ENCODE data around the gene TP53I11.

The TP53I11 gene

GRCh38 chr11:44934735-44935250 is 15.9 kb downstream of the TP53I11 start:
- peaks cover 0 to 3% (median 0%) of the 10 kb centered on the region in 5 donors for H3K27me3 ChIP-seq (ENCODE audit: control insufficient read depth in 5 of 5, insufficient read depth in 4 of 5, low read length in 5 of 5)
- H3K4me3 ChIP-seq (ENCODE audit: low read depth in 1 of 5, low read length in 5 of 5), result no peak overlapping the region
- no peak overlapping the region for H3K9ac ChIP-seq (ENCODE audit: low read length in 5 of 5)
- no peaks in the 10 kb centered on the region for H3K9me3 ChIP-seq (ENCODE audit: control insufficient read depth in 5 of 5, low read length in 5 of 5)
- H3K27ac ChIP-seq (ENCODE audit: low read depth, low read length), result no peak overlapping the region
- peaks cover 0 to 51% (median 27%) of the 10 kb centered on the region in 5 donors for H3K36me3 ChIP-seq (ENCODE audit: control insufficient read depth in 5 of 5, insufficient read depth in 5 of 5, low read length in 5 of 5)
- H3K4me1 ChIP-seq (ENCODE audit: control insufficient read depth in 5 of 5, insufficient read depth in 5 of 5, low read length in 5 of 5), result peaks cover 0 to 19% (median 11%) of the 10 kb centered on the region in 5 donors

- Histone ChIP-seq H3K27ac (ENCODE audit: low read depth, low read length) (no peak overlapping the region), H3K27me3 (ENCODE audit: control insufficient read depth in 5 of 5, insufficient read depth in 4 of 5, low read length in 5 of 5) (peaks cover 0 to 3% (median 0%) of the 10 kb centered on the region in 5 donors), H3K36me3 (ENCODE audit: control insufficient read depth in 5 of 5, insufficient read depth in 5 of 5, low read length in 5 of 5) (peaks cover 0 to 56% (median 30%) of the 10 kb centered on the region in 5 donors), H3K4me1 (ENCODE audit: control insufficient read depth in 5 of 5, insufficient read depth in 5 of 5, low read length in 5 of 5) (peaks cover 0 to 12% (median 6%) of the 10 kb centered on the region in 5 donors), H3K9ac (ENCODE audit: low read length in 5 of 5) (no peak overlapping the region), H3K9me3 (ENCODE audit: control insufficient read depth in 5 of 5, low read length in 5 of 5) (no peaks in the 10 kb centered on the region), H3K4me3 (ENCODE audit: low read depth in 1 of 5, low read length in 5 of 5) (no peak overlapping the region)
Measured at GRCh38 chr11:44934110-44934509, 16.6 kb downstream of the TP53I11 start.

GRCh38 chr11:44931466-44931865 is 19.2 kb downstream of the TP53I11 start:
- Histone ChIP-seq H3K27ac (ENCODE audit: low read depth, low read length) (no peak overlapping the region), H3K4me1 (ENCODE audit: control insufficient read depth in 5 of 5, insufficient read depth in 5 of 5, low read length in 5 of 5) (peaks cover 0 to 10% (median 0%) of the 10 kb centered on the region in 5 donors), H3K9ac (ENCODE audit: low read length in 5 of 5) (no peak overlapping the region), H3K27me3 (ENCODE audit: control insufficient read depth in 5 of 5, insufficient read depth in 4 of 5, low read length in 5 of 5) (peaks cover 0 to 3% (median 0%) of the 10 kb centered on the region in 5 donors), H3K9me3 (ENCODE audit: control insufficient read depth in 5 of 5, low read length in 5 of 5) (no peaks in the 10 kb centered on the region), H3K4me3 (ENCODE audit: low read depth in 1 of 5, low read length in 5 of 5) (no peak overlapping the region), H3K36me3 (ENCODE audit: control insufficient read depth in 5 of 5, insufficient read depth in 5 of 5, low read length in 5 of 5) (peaks cover 0 to 42% (median 23%) of the 10 kb centered on the region in 5 donors)

GRCh38 chr11:44930588-44931302 is 19.9 kb downstream of the TP53I11 start:
- Histone ChIP-seq H3K9ac (ENCODE audit: low read length in 5 of 5) (no peak overlapping the region), H3K4me1 (ENCODE audit: control insufficient read depth in 5 of 5, insufficient read depth in 5 of 5, low read length in 5 of 5) (peaks cover 2 to 17% (median 5%) of the 10 kb centered on the region in 5 donors), H3K36me3 (ENCODE audit: control insufficient read depth in 5 of 5, insufficient read depth in 5 of 5, low read length in 5 of 5) (peaks cover 0 to 40% (median 19%) of the 10 kb centered on the region in 5 donors), H3K9me3 (ENCODE audit: control insufficient read depth in 5 of 5, low read length in 5 of 5) (no peaks in the 10 kb centered on the region), H3K27ac (ENCODE audit: low read depth, low read length) (no peak overlapping the region), H3K27me3 (ENCODE audit: control insufficient read depth in 5 of 5, insufficient read depth in 4 of 5, low read length in 5 of 5) (peaks cover 0 to 3% (median 0%) of the 10 kb centered on the region in 5 donors), H3K4me3 (ENCODE audit: low read depth in 1 of 5, low read length in 5 of 5) (no peak overlapping the region)

- Histone ChIP-seq H3K36me3 (ENCODE audit: control insufficient read depth in 5 of 5, insufficient read depth in 5 of 5, low read length in 5 of 5) (peaks cover 0 to 27% (median 6%) of the 10 kb centered on the region in 5 donors), H3K4me3 (ENCODE audit: low read depth in 1 of 5, low read length in 5 of 5) (no peak overlapping the region), H3K9me3 (ENCODE audit: control insufficient read depth in 5 of 5, low read length in 5 of 5) (no peaks in the 10 kb centered on the region), H3K9ac (ENCODE audit: low read length in 5 of 5) (no peak overlapping the region), H3K4me1 (ENCODE audit: control insufficient read depth in 5 of 5, insufficient read depth in 5 of 5, low read length in 5 of 5) (peaks cover 2 to 25% (median 6%) of the 10 kb centered on the region in 5 donors), H3K27me3 (ENCODE audit: control insufficient read depth in 5 of 5, insufficient read depth in 4 of 5, low read length in 5 of 5) (peaks cover 0 to 3% (median 0%) of the 10 kb centered on the region in 5 donors), H3K27ac (ENCODE audit: low read depth, low read length) (no peak overlapping the region)
Measured at GRCh38 chr11:44928816-44929215, 21.9 kb downstream of the TP53I11 start.

DNA sequence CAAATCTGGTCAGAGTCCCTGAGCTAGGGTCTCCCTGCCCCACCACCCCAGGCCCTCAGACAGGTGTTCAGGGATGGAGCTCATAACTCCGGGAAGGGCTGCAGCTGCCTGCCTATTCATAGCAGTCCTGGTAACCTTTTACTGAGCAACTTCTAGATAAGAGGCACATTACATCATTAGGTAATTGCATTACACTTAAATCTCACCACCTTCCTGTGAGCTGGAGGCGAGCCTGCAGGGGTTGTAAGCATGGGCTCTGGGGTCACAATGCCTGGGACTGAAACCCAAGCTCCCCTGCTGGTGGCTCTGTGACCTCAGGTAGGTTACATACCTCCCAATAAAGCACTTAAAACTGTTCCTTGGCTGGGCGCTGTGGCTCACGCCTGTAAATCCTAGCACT is 22.5 kb downstream of the TP53I11 start:
- Histone ChIP-seq H3K4me1 (ENCODE audit: control insufficient read depth in 5 of 5, insufficient read depth in 5 of 5, low read length in 5 of 5) (peaks cover 2 to 25% (median 6%) of the 10 kb centered on the region in 5 donors), H3K36me3 (ENCODE audit: control insufficient read depth in 5 of 5, insufficient read depth in 5 of 5, low read length in 5 of 5) (peaks cover 0 to 22% (median 6%) of the 10 kb centered on the region in 5 donors), H3K27me3 (ENCODE audit: control insufficient read depth in 5 of 5, insufficient read depth in 4 of 5, low read length in 5 of 5) (peaks cover 0 to 3% (median under 1%) of the 10 kb centered on the region in 5 donors), H3K9me3 (ENCODE audit: control insufficient read depth in 5 of 5, low read length in 5 of 5) (no peaks in the 10 kb centered on the region), H3K27ac (ENCODE audit: low read depth, low read length) (no peak overlapping the region), H3K4me3 (ENCODE audit: low read depth in 1 of 5, low read length in 5 of 5) (no peak overlapping the region), H3K9ac (ENCODE audit: low read length in 5 of 5) (no peak overlapping the region)

DNA sequence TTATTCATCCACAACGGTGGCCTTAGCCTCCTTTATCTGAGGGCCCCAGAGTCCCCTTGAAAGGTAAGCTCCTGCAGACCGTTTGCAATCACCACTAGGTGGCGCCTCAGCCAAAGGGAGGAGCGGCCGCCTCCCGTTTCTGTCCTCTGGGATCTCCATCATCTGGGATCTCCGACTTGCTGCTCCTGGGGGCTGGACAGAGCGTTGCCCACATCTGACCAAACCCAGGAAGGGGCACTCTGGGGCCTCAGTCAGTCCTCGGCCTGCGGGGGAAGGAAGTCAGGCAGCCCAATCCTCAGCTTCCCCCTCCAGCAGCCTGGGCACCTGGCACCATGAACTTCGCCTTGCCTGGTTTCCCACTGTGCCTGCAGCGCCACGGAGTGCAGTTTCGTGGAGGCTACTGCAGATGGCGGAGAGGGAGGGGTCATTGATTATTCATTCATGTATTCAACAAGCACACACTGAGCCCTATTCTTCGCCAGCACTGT is 23.5 kb downstream of the TP53I11 start:
- Histone ChIP-seq H3K4me3 (ENCODE audit: low read depth in 1 of 5, low read length in 5 of 5) (no peak overlapping the region), H3K9me3 (ENCODE audit: control insufficient read depth in 5 of 5, low read length in 5 of 5) (no peaks in the 10 kb centered on the region), H3K4me1 (ENCODE audit: control insufficient read depth in 5 of 5, insufficient read depth in 5 of 5, low read length in 5 of 5) (peaks cover 2 to 25% (median 6%) of the 10 kb centered on the region in 5 donors), H3K27me3 (ENCODE audit: control insufficient read depth in 5 of 5, insufficient read depth in 4 of 5, low read length in 5 of 5) (peaks cover 0 to 3% (median 3%) of the 10 kb centered on the region in 5 donors), H3K36me3 (ENCODE audit: control insufficient read depth in 5 of 5, insufficient read depth in 5 of 5, low read length in 5 of 5) (peaks cover 0 to 19% (median 10%) of the 10 kb centered on the region in 5 donors), H3K9ac (ENCODE audit: low read length in 5 of 5) (no peak overlapping the region), H3K27ac (ENCODE audit: low read depth, low read length) (no peak overlapping the region)

DNA sequence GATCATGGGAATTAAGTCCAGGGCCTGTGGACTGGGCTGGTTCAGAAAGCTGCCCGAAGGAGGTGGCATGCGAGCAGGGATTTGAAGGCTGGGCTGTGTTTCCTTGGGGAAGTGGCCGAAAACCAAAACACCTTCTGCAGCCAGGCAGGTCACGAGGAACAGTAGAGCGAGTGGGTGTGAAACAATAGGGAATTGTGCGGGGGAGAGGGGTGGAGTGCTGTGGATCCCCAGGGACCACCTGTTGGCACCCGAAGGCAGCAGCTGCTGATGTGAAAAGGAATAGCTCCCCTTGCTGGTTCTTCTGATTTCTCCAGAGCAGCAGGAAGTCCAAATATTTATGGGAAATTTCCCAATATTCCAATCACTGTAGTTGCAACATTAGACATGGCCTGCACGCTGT is 24.6 kb downstream of the TP53I11 start:
- Histone ChIP-seq H3K9me3 (ENCODE audit: control insufficient read depth in 5 of 5, low read length in 5 of 5) (no peaks in the 10 kb centered on the region), H3K4me3 (ENCODE audit: low read depth in 1 of 5, low read length in 5 of 5) (no peak overlapping the region), H3K27me3 (ENCODE audit: control insufficient read depth in 5 of 5, insufficient read depth in 4 of 5, low read length in 5 of 5) (peaks cover 0 to 3% (median 3%) of the 10 kb centered on the region in 5 donors), H3K36me3 (ENCODE audit: control insufficient read depth in 5 of 5, insufficient read depth in 5 of 5, low read length in 5 of 5) (peaks cover 0 to 25% (median 13%) of the 10 kb centered on the region in 5 donors), H3K4me1 (ENCODE audit: control insufficient read depth in 5 of 5, insufficient read depth in 5 of 5, low read length in 5 of 5) (peaks cover 2 to 25% (median 6%) of the 10 kb centered on the region in 5 donors), H3K27ac (ENCODE audit: low read depth, low read length) (no peak overlapping the region), H3K9ac (ENCODE audit: low read length in 5 of 5) (no peak overlapping the region)

DNA sequence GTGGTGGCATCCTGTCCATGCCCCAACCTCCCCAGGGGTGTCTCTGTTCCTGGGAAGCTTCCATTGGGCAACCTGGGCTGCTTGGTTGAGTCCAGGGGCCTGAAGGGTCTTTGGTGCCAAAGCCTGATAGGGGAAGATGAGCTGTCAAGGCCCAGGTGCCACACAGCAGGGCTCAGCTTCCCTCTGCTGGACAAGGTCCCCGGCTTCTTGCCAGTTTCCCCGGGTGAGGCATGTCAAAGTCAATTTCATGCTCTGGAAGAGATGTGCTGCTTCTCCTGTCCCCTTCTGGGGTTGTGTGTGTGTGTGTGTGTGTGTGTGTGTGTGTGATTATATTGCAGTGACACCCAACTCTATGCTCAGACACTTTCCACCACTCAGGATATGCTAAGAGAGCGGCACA is 26.9 kb downstream of the TP53I11 start:
- H3K27me3 ChIP-seq (ENCODE audit: control insufficient read depth in 5 of 5, insufficient read depth in 4 of 5, low read length in 5 of 5), result peaks cover 0 to 3% (median 0%) of the 10 kb centered on the region in 5 donors
- peaks cover 2 to 25% (median 6%) of the 10 kb centered on the region in 5 donors for H3K4me1 ChIP-seq (ENCODE audit: control insufficient read depth in 5 of 5, insufficient read depth in 5 of 5, low read length in 5 of 5)
- H3K9ac ChIP-seq (ENCODE audit: low read length in 5 of 5), result no peak overlapping the region
- H3K4me3 ChIP-seq (ENCODE audit: low read depth in 1 of 5, low read length in 5 of 5), result no peak overlapping the region
- H3K27ac ChIP-seq (ENCODE audit: low read depth, low read length), result no peak overlapping the region
- H3K9me3 ChIP-seq (ENCODE audit: control insufficient read depth in 5 of 5, low read length in 5 of 5), result no peaks in the 10 kb centered on the region
- H3K36me3 ChIP-seq (ENCODE audit: control insufficient read depth in 5 of 5, insufficient read depth in 5 of 5, low read length in 5 of 5), result peaks cover 0 to 24% (median 14%) of the 10 kb centered on the region in 5 donors

DNA sequence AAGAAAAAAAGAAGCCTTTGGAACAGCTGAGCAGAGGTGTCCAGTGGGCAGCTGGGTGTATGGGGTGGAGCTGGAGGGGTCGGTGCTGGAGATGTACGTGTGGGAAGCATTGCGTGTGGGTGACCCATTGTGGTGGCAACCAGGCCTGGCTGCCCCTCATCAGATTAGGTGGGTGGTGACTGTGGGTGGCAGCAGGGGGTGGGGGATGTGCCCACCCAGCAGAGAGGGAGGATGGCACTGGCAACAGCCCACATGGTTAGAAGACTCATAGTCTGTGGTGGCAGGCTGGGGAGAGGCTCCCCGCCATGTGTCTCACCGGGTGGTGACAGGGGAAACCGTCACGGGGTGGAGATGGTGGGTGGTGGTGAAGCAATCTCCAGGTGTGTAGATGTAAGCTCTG is 27.6 kb downstream of the TP53I11 start:
- Histone ChIP-seq H3K4me1 (ENCODE audit: control insufficient read depth in 5 of 5, insufficient read depth in 5 of 5, low read length in 5 of 5) (peaks cover 2 to 25% (median 6%) of the 10 kb centered on the region in 5 donors), H3K27me3 (ENCODE audit: control insufficient read depth in 5 of 5, insufficient read depth in 4 of 5, low read length in 5 of 5) (peaks cover 0 to 3% (median 0%) of the 10 kb centered on the region in 5 donors), H3K36me3 (ENCODE audit: control insufficient read depth in 5 of 5, insufficient read depth in 5 of 5, low read length in 5 of 5) (peaks cover 0 to 26% (median 14%) of the 10 kb centered on the region in 5 donors), H3K9ac (ENCODE audit: low read length in 5 of 5) (no peak overlapping the region), H3K27ac (ENCODE audit: low read depth, low read length) (no peak overlapping the region), H3K9me3 (ENCODE audit: control insufficient read depth in 5 of 5, low read length in 5 of 5) (no peaks in the 10 kb centered on the region), H3K4me3 (ENCODE audit: low read depth in 1 of 5, low read length in 5 of 5) (no peak overlapping the region)
